ENCODE measurements around the gene NPL.

DNA sequence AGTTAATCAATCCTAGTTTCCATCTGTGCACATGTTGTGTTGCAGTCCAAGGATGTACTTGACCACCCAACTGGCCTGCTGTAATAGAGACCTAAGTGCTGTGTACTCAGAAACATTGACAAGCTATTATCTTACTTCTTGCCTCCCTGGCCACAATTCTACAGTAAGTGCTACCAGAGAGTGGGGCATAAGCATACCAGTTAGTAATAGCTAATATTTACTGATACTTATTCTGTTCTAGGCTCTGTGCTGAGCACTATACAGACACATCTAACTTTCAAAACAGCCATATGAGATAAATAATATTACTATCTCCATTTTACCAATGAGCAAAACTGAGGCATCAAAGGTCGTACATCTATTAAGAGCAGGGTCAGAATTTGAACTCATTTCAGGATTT lies 49.5 kb upstream of the NPL start:
- no peak for TF ChIP-seq POLR2A (IDR thresholded peaks at IDR 0.05)
- TF ChIP-seq, protein P1, sequence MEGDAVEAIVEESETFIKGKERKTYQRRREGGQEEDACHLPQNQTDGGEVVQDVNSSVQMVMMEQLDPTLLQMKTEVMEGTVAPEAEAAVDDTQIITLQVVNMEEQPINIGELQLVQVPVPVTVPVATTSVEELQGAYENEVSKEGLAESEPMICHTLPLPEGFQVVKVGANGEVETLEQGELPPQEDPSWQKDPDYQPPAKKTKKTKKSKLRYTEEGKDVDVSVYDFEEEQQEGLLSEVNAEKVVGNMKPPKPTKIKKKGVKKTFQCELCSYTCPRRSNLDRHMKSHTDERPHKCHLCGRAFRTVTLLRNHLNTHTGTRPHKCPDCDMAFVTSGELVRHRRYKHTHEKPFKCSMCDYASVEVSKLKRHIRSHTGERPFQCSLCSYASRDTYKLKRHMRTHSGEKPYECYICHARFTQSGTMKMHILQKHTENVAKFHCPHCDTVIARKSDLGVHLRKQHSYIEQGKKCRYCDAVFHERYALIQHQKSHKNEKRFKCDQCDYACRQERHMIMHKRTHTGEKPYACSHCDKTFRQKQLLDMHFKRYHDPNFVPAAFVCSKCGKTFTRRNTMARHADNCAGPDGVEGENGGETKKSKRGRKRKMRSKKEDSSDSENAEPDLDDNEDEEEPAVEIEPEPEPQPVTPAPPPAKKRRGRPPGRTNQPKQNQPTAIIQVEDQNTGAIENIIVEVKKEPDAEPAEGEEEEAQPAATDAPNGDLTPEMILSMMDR (IDR thresholded peaks at IDR 0.05): no peak

Measured in thyroid gland (tissue), 4 donors.